Fibroblast of lung (primary cell): ENCODE measurements around the gene GNAS. TPM values are rescaled to one million over a fixed set of nuclear protein-coding genes. Genes with fewer than 3 reads are reported as not detected.

Source experiments
- DNase-seq, 2 donors: peaks; one replicate each; pipeline versions ENCODE4 v3.0.0 to v3.0.0-alpha.2; 2010; ENCODE audit warnings: low read depth in 2 of 2
- H2AFZ ChIP-seq: 2 replicates; pipeline ENCODE4 v1.5.1; 2012; ENCODE audit warnings: low read length, control low read depth, inconsistent platforms
- H3K27ac ChIP-seq: 2 replicates; pipeline ENCODE4 v1.5.1; 2011; ENCODE audit warnings: low read length, control low read depth; ENCODE audit not compliant: insufficient read depth
- H3K27me3 ChIP-seq: 2 replicates; pipeline ENCODE4 v1.5.1; 2011; ENCODE audit warnings: mild to moderate bottlenecking, low read length; ENCODE audit not compliant: control insufficient read depth, insufficient read depth
- H3K36me3 ChIP-seq: 2 replicates; pipeline ENCODE4 v1.5.1; 2011; ENCODE audit warnings: low read length; ENCODE audit not compliant: control insufficient read depth, insufficient read depth
- H3K4me1 ChIP-seq: 2 replicates; pipeline ENCODE4 v1.5.1; 2011; ENCODE audit warnings: low read length; ENCODE audit not compliant: control insufficient read depth, insufficient read depth; ENCODE audit errors: extremely low read depth
- H3K4me2 ChIP-seq: 2 replicates; pipeline ENCODE4 v1.5.1; 2011; ENCODE audit warnings: low read length, control low read depth; ENCODE audit not compliant: insufficient read depth; ENCODE audit errors: extremely low read depth
- H3K4me3 ChIP-seq, 4 experiments: fragments of 200-600 bp in 1 of 4; sonication (generic) in 1 of 4; replicated peaks in 1 of 4; 2 replicates each; pipeline ENCODE4 v1.5.1; 2011 to 2016; ENCODE audit warnings: low read length in 4 of 4, low read depth in 3 of 4, mild to moderate bottlenecking in 3 of 4, control low read depth in 2 of 4, inconsistent platforms in 1 of 4, mixed read lengths in 1 of 4; ENCODE audit not compliant: insufficient read depth in 1 of 4; ENCODE audit errors: control extremely low read depth in 1 of 4
- H3K79me2 ChIP-seq: 2 replicates; pipeline ENCODE4 v1.5.1; 2012; ENCODE audit warnings: mild to moderate bottlenecking, low read length, inconsistent platforms; ENCODE audit not compliant: control insufficient read depth, insufficient read depth
- H3K9ac ChIP-seq: 2 replicates; pipeline ENCODE4 v1.5.1; 2011; ENCODE audit warnings: mild to moderate bottlenecking, low read length, control low read depth; ENCODE audit not compliant: insufficient read depth
- H3K9me3 ChIP-seq: 2 replicates; pipeline ENCODE4 v1.5.1; 2012; ENCODE audit warnings: low read depth, low read length; ENCODE audit not compliant: control insufficient read depth, insufficient read depth
- H4K20me1 ChIP-seq: 2 replicates; pipeline ENCODE4 v1.5.1; 2011; ENCODE audit warnings: low read length; ENCODE audit not compliant: control insufficient read depth, insufficient read depth; ENCODE audit errors: extremely low read depth
- EZH2 ChIP-seq: IDR thresholded peaks from 2 replicates; pipeline ENCODE4 v1.5.1; 2012; ENCODE audit warnings: low read length, control low read depth, mild to moderate bottlenecking; ENCODE audit errors: missing control alignments
- polyA plus RNA-seq, 2 donors: library from polyadenylated mRNA; depleted of rRNA in 1 of 2; stranded (reverse) in 1 of 2; unstranded in 1 of 2; fragments of >200 nt; gene quantifications; 2 replicates each; pipeline ENCODE4 v1.2.1, GENCODE V29; 2011 to 2012; ENCODE audit warnings: missing spikeins in 1 of 2
- total RNA-seq: library from RNA; depleted of rRNA; stranded (reverse); fragments of >200 nt; gene quantifications from 2 replicates; pipeline ENCODE4 v1.2.1, GENCODE V29; 2014
- TF ChIP-seq, protein P1 (sequence below), 2 donors: IDR thresholded peaks in 1 of 2; conservative IDR thresholded peaks in 1 of 2; 1 replicate in 1 of 2; 2 replicates in 1 of 2; pipeline ENCODE4 v1.5.1; 2011 to 2012; ENCODE audit warnings: low read length in 2 of 2, control low read depth in 1 of 2, inconsistent platforms in 1 of 2, low read depth in 1 of 2, mild to moderate bottlenecking in 1 of 2

The GNAS gene
- total and polyA plus RNA-seq, 2 donors (not counting 1 experiment from before 2014, with no cell fraction given): 421 to 1,357 TPM

DNA sequence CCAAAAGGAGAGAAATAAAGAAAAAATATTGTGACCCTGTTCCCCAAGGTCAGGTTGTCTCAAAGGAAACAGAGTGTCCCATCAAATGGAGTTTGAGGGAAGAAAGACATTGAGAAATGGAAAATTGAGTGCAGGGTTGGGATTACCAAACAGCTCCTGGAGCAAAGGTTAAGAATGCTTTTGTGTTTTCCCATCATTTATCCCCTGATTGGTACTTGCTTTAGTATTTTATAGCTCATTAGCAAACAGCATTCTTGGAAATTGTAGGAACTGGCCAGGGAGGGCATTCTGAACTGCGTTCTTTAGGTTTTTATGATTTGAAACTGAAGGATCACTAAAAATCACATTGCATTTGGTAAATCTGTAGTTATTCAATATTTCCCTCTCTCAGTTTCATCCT, 69.5 kb downstream of the GNAS start:
- Histone ChIP-seq H3K4me3 (no peak overlapping the region), H3K4me2 (no peak overlapping the region), H3K9ac (no peak overlapping the region), H2AFZ (no peak overlapping the region), H3K9me3 (no peaks in the 10 kb centered on the region), H3K36me3 (no peaks in the 10 kb centered on the region), H3K79me2 (no peaks in the 10 kb centered on the region), H4K20me1 (no peaks in the 10 kb centered on the region), H3K4me1 (no peaks in the 10 kb centered on the region), H3K27me3 (peaks cover 5% of the 10 kb centered on the region), H3K27ac (no peak overlapping the region)
- TF ChIP-seq, protein P1, sequence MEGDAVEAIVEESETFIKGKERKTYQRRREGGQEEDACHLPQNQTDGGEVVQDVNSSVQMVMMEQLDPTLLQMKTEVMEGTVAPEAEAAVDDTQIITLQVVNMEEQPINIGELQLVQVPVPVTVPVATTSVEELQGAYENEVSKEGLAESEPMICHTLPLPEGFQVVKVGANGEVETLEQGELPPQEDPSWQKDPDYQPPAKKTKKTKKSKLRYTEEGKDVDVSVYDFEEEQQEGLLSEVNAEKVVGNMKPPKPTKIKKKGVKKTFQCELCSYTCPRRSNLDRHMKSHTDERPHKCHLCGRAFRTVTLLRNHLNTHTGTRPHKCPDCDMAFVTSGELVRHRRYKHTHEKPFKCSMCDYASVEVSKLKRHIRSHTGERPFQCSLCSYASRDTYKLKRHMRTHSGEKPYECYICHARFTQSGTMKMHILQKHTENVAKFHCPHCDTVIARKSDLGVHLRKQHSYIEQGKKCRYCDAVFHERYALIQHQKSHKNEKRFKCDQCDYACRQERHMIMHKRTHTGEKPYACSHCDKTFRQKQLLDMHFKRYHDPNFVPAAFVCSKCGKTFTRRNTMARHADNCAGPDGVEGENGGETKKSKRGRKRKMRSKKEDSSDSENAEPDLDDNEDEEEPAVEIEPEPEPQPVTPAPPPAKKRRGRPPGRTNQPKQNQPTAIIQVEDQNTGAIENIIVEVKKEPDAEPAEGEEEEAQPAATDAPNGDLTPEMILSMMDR (conservative IDR thresholded peaks at IDR 0.05 in 1 of 2, IDR thresholded peaks at IDR 0.05 in 1 of 2; ENCODE audit: low read depth in 1 of 2, low read length in 2 of 2): no peak
- no peak for TF ChIP-seq EZH2
- DNase-seq: no peak

DNA sequence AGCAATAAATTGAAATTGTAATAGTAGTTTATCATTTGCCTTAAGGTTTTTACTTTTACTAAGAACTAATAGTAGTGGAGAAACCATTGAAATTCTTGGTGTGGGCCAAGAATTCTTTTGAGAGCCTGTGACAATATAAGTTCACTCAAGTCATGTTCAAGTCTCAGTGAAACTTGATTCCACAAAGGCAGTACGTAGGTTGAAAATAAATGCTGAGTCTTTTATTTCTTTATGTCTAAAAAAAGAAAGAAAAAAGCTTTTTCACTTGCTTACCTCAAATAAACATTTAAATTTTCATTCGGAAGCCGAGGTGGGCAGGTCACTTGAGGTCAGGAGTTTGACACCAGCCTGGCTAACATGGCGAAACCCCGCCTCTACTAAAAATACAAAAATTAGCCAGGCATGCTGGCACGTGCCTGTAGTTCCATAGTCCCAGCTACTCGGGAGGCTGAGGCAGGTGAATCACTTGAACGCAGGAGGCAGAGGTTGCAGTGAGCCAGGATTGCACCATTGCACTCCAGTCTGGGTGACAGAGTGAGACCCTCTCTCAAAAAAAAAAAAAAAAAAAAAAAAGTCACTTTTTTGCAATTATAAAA, 70.7 kb downstream of the GNAS start:
- Histone ChIP-seq H3K9me3 (no peaks in the 10 kb centered on the region), H3K9ac (no peak overlapping the region), H2AFZ (no peak overlapping the region), H3K79me2 (no peaks in the 10 kb centered on the region), H3K27me3 (peaks cover 5% of the 10 kb centered on the region), H3K4me3 (no peak overlapping the region), H4K20me1 (no peaks in the 10 kb centered on the region), H3K4me2 (no peak overlapping the region), H3K27ac (no peak overlapping the region), H3K36me3 (no peaks in the 10 kb centered on the region), H3K4me1 (no peaks in the 10 kb centered on the region)
- DNase-seq: no peak
- no peak for TF ChIP-seq EZH2

DNA sequence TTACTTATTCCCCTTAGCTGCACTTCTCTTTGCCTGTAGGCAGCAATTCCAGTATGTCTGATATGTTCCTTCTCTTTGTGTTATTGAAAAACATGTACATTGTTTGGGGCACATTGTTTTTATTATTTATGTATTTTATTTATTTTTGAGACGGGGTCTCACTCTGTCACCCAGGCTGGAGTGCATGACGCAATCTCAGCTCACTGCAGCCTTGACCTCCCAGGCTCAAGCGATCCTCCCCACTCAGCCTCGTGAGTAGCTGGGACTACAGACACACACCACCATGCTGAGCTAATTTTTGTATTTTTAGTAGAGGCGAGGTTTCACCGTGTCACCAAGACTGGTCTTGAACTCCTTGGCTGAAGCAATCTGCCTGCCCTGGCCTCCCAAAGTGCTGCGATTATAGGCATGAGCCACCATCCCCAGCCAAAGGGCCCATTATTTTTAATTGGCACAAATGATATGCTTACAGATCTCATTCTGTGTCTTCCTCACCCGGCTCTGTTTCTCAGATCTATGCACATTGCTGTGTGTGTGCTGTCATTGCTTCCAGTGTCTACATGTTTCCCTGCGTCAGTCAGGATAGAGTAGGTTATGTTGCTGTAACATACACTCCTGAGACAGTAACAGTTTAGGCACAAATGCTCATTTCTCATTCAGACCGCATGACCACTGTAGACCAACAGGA, 74.4 kb downstream of the GNAS start:
- Histone ChIP-seq H3K27me3 (no peaks in the 10 kb centered on the region), H3K79me2 (no peaks in the 10 kb centered on the region), H3K9ac (no peak overlapping the region), H4K20me1 (no peaks in the 10 kb centered on the region), H2AFZ (no peak overlapping the region), H3K9me3 (no peaks in the 10 kb centered on the region), H3K4me3 (no peak overlapping the region), H3K4me2 (no peak overlapping the region), H3K36me3 (no peaks in the 10 kb centered on the region), H3K27ac (no peak overlapping the region), H3K4me1 (no peaks in the 10 kb centered on the region)
- TF ChIP-seq, protein P1 (conservative IDR thresholded peaks at IDR 0.05 in 1 of 2, IDR thresholded peaks at IDR 0.05 in 1 of 2; ENCODE audit: low read depth in 1 of 2, low read length in 2 of 2): no peak
- TF ChIP-seq EZH2: no peak
- no peak for DNase-seq
